Keratinocyte (primary cell): ENCODE data around the gene SRXN1.

Source experiments
- CTCF ChIP-seq, 3 experiments: IDR thresholded peaks in 1 of 3; conservative IDR thresholded peaks in 1 of 3; optimal IDR thresholded peaks in 1 of 3; 2 replicates in 2 of 3; 3 replicates in 1 of 3; pipeline versions ENCODE3 to v1.5.1; 2011; ENCODE audit warnings: low read length in 3 of 3, mild to moderate bottlenecking in 3 of 3, moderate library complexity in 2 of 3, control low read depth in 1 of 3, inconsistent platforms in 1 of 3; ENCODE audit not compliant: insufficient read depth in 2 of 3; ENCODE audit errors: extremely low read depth in 1 of 3
- EZH2 ChIP-seq: IDR thresholded peaks from one replicate; pipeline ENCODE4 v1.6.1; 2012; ENCODE audit warnings: inconsistent platforms, mild to moderate bottlenecking, low read length, moderate library complexity

- no peak for TF ChIP-seq CTCF (optimal IDR thresholded peaks at IDR 0.05 in 1 of 3, IDR thresholded peaks at IDR 0.05 in 1 of 3, conservative IDR thresholded peaks at IDR 0.05 in 1 of 3; ENCODE audit: extremely low read depth in 1 of 3, insufficient read depth in 2 of 3, low read length in 3 of 3)
- no peak for TF ChIP-seq EZH2
Measured at GRCh38 chr20:701401-702129, 48.6 kb upstream of the SRXN1 start.
